HG03025 (cell line): ENCODE measurements around the gene PTPN2.

Experiments used
- ATAC-seq: cut with Tn5 transposase; IDR thresholded peaks from one replicate; pipeline ENCODE4 v1.9.1; 2021; ENCODE audit warnings: mild to moderate bottlenecking, moderate library complexity; ENCODE audit not compliant: unreplicated experiment, low FRiP score

The PTPN2 gene

DNA sequence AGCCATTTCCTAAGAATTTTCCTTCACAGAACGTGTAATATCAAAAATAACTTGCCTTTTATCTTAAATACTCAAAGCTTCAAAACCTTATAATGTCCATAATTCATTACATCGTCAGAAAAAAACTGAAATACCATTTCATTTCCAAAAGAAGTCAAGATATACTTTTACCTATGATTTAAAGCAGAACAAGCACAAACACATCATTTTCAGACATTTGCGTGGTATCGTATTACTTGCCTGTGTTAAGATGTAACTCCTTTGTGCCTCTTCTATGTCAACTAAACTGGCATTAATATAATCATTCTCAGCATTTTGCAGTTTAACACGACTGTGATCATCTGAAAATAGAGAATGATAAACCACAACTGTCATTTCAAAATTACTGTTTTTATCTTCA, 47.5 kb downstream of the PTPN2 start:
- no peak for ATAC-seq

GRCh38 chr18:12828116-12829051, 55.7 kb downstream of the PTPN2 start:
- no peak for ATAC-seq

- ATAC-seq: no peak
These were observed 56.4 kb downstream of the PTPN2 start for GRCh38 chr18:12827588-12827987.

GRCh38 chr18:12825230-12825629, 58.8 kb downstream of the PTPN2 start:
- no peak for ATAC-seq

GRCh38 chr18:12823892-12824291, 60.1 kb downstream of the PTPN2 start:
- ATAC-seq: no peak

DNA sequence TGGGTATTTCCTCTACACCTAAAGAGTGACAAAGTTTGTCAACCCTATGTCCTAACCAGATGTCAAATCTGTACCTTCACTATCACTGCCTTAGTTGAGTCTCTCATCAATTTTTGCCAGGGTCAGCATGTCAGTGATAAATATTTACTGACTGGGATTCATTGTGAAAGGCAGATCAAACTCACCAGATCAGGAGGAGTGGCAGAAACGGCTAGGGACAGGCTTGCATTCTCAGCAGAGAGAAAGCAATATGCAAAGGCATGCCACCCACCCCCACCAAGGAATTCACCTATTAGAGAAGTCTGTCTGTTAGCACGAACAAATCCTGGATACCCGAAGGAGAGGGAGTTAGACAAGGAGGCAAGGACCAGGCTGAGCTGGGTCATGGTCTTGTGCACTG, 62.6 kb downstream of the PTPN2 start:
- ATAC-seq: no peak

DNA sequence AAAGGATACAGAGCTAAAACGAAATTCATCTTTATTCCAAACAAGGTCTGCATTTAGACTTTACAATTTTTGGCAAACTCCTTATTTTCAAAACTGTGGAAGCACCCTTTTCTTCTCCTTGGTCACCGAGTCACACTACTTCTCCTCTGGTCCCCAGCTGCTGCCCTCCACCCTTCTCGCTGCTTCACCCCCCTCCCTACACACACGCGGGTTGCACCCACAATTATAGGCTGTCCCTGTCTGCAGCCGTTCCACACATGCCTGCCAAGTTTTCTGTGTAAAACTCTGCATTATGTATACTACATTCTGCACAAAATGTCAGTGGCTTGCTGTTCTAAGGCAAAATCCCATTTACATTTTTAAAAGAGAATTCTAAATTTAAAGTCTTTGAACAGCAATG, 63.5 kb downstream of the PTPN2 start:
- ATAC-seq: no peak

GRCh38 chr18:12819841-12820240, 64.2 kb downstream of the PTPN2 start:
- no peak for ATAC-seq

DNA sequence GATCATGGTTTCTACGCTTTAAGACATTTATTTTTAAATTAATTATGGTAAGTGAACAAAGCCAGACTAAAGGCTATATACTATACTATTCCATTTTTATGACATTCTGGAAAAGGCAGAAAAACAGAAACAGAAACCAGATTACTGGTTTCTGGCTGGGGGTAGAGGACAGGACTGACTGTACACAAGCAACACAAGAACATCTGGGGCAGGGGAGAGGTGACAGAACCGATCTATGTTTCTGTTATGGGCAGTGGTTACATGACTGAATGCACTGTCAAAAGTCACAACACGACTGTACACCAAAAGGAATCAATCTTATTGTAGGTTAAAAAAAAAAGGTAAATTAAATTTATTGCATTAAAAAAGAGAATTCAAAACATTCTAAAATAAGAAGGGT, 64.7 kb downstream of the PTPN2 start:
- no peak for ATAC-seq

DNA sequence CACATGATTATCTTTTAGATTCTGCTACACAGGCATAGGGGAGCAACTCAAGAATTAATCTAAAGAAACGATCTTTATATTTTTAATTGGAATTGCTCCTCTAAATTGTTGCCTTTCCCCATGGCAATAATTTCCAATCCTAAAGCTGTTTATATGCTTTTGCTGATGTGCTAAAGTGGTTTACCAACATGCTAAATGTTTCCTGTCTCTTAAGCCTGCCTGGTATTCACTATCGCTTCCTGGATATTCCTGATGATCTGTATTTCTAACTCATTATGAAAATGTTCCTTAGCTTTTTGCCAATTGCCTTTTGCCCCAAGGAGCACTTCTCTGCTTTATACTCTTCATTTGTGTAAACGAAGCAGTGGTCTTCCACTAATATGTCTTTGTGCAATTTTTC, 65.8 kb downstream of the PTPN2 start:
- no peak for ATAC-seq

DNA sequence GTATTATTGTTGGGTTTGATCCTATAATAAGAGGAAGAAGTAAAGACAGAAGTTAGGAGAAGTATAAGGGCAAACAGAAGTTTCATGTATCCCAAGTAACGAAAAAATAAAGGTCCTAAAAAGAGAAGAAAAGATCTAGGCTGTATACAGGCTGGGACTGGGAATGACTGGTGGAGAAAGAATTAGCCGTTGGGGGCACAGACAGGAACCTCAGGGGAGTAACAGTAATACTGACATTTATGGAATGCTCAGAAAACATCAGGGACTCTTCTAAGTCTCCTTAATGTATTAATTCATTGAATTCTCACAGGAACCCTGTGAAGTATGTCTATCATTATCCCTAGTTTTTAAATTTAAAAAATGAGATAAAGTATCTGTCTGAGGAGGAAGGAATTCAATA, 67.6 kb downstream of the PTPN2 start:
- no peak for ATAC-seq

DNA sequence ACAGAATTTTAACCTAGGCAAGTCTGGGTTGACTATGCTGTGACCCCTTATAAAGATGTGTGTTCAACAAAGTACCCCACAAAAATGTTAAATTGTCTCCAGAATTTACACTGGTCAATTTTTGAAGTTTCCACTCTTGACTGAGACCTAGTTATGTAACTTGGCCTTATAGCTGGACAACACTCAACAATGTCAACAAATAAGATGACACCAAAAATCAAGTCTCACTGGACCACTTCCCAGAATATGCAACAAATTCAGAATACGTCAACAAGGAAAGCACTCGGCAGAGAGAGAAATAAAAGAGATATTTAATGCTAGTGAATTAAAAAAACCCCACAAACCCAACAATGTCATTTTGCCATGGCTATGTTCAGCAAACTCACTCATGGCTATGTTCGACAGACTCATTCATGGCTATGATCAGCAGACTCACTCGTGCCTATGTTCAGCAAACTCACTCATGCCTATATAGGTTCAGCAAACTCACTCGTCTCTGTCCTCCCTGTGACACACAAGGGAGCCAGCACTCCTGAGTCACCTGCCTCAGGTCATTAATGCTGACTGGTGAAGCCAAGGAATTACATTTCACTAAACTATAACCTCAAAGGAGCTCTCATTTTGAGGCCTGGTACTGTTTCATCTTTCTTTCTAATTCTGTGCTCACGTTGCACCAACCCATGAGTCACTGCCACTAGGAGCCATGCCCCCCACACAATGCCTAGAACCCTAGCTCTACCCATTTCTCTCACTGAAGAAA, 72.7 kb downstream of the PTPN2 start:
- ATAC-seq: no peak

- no peak for ATAC-seq
These were observed 80.7 kb downstream of the PTPN2 start for GRCh38 chr18:12803069-12803936.

- no peak for ATAC-seq
These were observed 81.5 kb downstream of the PTPN2 start for GRCh38 chr18:12802538-12802937.

- no peak for ATAC-seq
These were observed 87.6 kb downstream of the PTPN2 start for GRCh38 chr18:12796448-12796847.

GRCh38 chr18:12791610-12792009, 92.4 kb downstream of the PTPN2 start:
- ATAC-seq: no peak

GRCh38 chr18:12786669-12787068, 97.4 kb downstream of the PTPN2 start:
- ATAC-seq: no peak

DNA sequence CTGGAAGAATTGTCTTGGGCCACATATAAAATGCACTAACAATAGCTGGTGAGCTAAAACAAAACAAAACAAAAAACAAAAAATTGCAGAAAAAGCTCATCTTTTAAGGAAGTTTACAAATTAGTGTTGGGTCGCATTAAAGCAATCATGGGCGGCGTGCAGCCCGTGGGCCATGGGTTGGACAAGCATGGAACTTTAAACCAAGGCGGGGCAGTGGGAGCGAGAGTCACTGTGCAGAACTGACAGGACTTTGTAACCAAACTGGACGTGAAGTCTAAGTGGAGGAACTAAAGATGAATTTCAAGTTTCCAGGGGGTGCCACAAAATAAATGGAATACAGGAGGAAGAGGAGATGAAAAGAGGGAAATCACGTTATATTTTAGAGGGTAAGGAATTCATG, 100.5 kb downstream of the PTPN2 start:
- no peak for ATAC-seq

DNA sequence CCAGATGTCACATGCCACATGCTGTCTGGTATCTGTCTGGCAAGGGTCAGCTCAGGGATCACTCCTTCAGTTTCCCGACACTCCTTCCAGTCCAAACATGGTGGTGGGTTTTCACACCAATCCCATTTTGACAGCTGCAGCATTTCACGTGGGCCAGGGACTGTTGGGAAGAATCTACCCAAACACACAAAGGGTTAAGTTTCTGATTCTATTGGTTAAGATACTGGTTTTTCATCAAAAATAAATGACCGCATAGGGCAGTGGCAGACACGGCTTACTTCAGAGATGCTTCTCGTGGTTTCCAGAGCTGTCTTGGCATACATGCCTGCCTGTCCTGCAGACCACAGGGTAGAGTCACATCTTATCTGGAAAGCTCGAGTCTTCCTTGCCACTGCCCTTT, 101.5 kb downstream of the PTPN2 start:
- ATAC-seq: no peak

GRCh38 chr18:12779456-12779855, 104.6 kb downstream of the PTPN2 start:
- ATAC-seq: no peak

DNA sequence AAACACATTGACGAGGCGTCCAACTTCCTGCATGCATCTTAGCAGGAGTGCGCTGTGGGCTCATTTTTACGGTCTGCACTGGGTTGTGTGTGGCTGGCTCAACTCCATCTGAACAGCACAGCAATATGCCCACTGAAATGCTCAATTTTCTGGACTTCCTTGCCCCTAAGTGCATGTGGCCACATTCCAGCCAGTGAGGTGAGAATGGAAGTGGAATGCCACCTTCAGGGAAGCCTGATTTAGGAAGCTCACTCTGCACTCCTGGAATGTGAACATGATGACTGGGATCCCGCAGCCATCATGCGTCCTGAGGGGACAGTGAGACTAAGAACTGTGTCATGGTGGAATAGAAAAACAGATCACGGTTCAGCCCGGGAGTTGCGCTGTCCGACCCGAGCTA, 105.0 kb downstream of the PTPN2 start:
- no peak for ATAC-seq
